Mesothelial cell of epicardium (in vitro differentiated cells): ENCODE data around the gene HSPB8. TPM values are rescaled to one million over a fixed set of nuclear protein-coding genes. Genes with fewer than 3 reads are reported as not detected.

Experiments
- DNase-seq, 2 experiments: peaks; one replicate each; pipeline ENCODE4 v3.0.0; 2021; ENCODE audit warnings: low spot score in 2 of 2; ENCODE audit not compliant: unreplicated experiment in 2 of 2
- H3K27ac Mint-ChIP-seq: 2 replicates; pipeline ENCODE4 v1.8.0; 2021; ENCODE audit warnings: mixed read lengths
- H3K27me3 Mint-ChIP-seq: 2 replicates; pipeline ENCODE4 v1.8.0; 2021; ENCODE audit warnings: low read depth, mixed read lengths
- H3K36me3 Mint-ChIP-seq: 2 replicates; pipeline ENCODE4 v1.8.0; 2021; ENCODE audit warnings: mixed read lengths
- H3K4me1 Mint-ChIP-seq: 2 replicates; pipeline ENCODE4 v1.8.0; 2021; ENCODE audit warnings: mixed read lengths
- H3K4me3 Mint-ChIP-seq: 2 replicates; pipeline ENCODE4 v1.8.0; 2021; ENCODE audit warnings: mild to moderate bottlenecking, moderate library complexity, mixed read lengths
- H3K9me3 Mint-ChIP-seq: 2 replicates; pipeline ENCODE4 v1.8.0; 2021; ENCODE audit warnings: mixed read lengths
- CTCF ChIP-seq: fragments of 200-600 bp; sonication (generic); IDR thresholded peaks from one replicate; pipeline ENCODE4 v1.5.0; 2021; ENCODE audit warnings: antibody characterized with exemption; ENCODE audit not compliant: unreplicated experiment
- total RNA-seq: library from RNA; stranded (reverse); gene quantifications from 3 replicates; pipeline ENCODE4 v1.2.1, GENCODE V29; 2021

HSPB8 gene
- total RNA-seq, 1 donor from 2014 or later: 16.8 TPM

GRCh38 chr12:119236372-119236771, 57.6 kb downstream of the HSPB8 start:
- TF ChIP-seq CTCF: no peak
- no peaks in the 10 kb centered on the region for H3K4me1 Mint-ChIP-seq

GRCh38 chr12:119239040-119239439, 60.3 kb downstream of the HSPB8 start:
- Mint-ChIP-seq H3K36me3 (no peaks in the 10 kb centered on the region), H3K4me3 (no peak overlapping the region), H3K27ac (no peak overlapping the region), H3K9me3 (peaks cover 5% of the 10 kb centered on the region), H3K4me1 (no peaks in the 10 kb centered on the region), H3K27me3 (peaks cover 9% of the 10 kb centered on the region)
- no peak for TF ChIP-seq CTCF
- no peak for DNase-seq

More at GRCh38 chr12:119236372-119236771, 57.6 kb downstream of the HSPB8 start:
- H3K27ac Mint-ChIP-seq: no peak overlapping the region
- no peak for DNase-seq
- H3K36me3 Mint-ChIP-seq: no peaks in the 10 kb centered on the region
- H3K27me3 Mint-ChIP-seq: peaks cover 32% of the 10 kb centered on the region
- no peaks in the 10 kb centered on the region for H3K9me3 Mint-ChIP-seq
- H3K4me3 Mint-ChIP-seq: no peak overlapping the region

GRCh38 chr12:119241049-119241448, 62.3 kb downstream of the HSPB8 start:
- Mint-ChIP-seq H3K27ac (no peak overlapping the region), H3K36me3 (no peaks in the 10 kb centered on the region), H3K9me3 (peaks cover 6% of the 10 kb centered on the region), H3K4me3 (no peak overlapping the region), H3K4me1 (peaks cover 1% of the 10 kb centered on the region), H3K27me3 (peaks cover 7% of the 10 kb centered on the region)
- TF ChIP-seq CTCF: no peak
- no peak for DNase-seq

- Mint-ChIP-seq H3K4me3 (no peak overlapping the region), H3K36me3 (no peaks in the 10 kb centered on the region), H3K4me1 (peaks cover 1% of the 10 kb centered on the region), H3K27ac (no peak overlapping the region), H3K9me3 (peaks cover 6% of the 10 kb centered on the region), H3K27me3 (peaks cover 3% of the 10 kb centered on the region)
- DNase-seq: no peak
- TF ChIP-seq CTCF: no peak
Measured at GRCh38 chr12:119241580-119242169, 62.9 kb downstream of the HSPB8 start.

Other genes with a start within 250 kb of the HSPB8 start
- gene SRRM4, start 197.4 kb upstream of the HSPB8 start, total RNA-seq: 1.7 to 1.9 TPM (median 1.7 TPM) in 3 replicates
- 2.2 to 3.3 TPM (median 2.5 TPM) in 3 replicates for gene CCDC60, start 155.8 kb downstream of the HSPB8 start, total RNA-seq